ENCODE measurements around the gene MCRIP2.
"Not testable (repeated sequence)": the region's sequence is repeated elsewhere in the genome, so short reads cannot be mapped to it uniquely, and the experiment has no call there.

MCRIP2 gene

GRCh38 chr16:683396-684070, 41.9 kb downstream of the MCRIP2 start:
- no peak for DNase-seq

GRCh38 chr16:684071-684794, 42.6 kb downstream of the MCRIP2 start, which contains the start of gene JMJD8:
Gene JMJD8 (minus strand): TSS chr16:684334. CDS start chr16:684319, 15 bp downstream.
- DNase-seq = peak; percentile 64 to 65

GRCh38 chr16:684961-685696, 43.5 kb downstream of the MCRIP2 start:
- DNase-seq = no peak

GRCh38 chr16:685967-686366, 44.3 kb downstream of the MCRIP2 start:
- DNase-seq = no peak

GRCh38 chr16:686459-687260, 45.0 kb downstream of the MCRIP2 start:
- no peak for DNase-seq

- no peak for DNase-seq
These were observed 45.9 kb downstream of the MCRIP2 start for GRCh38 chr16:687499-687898.

GRCh38 chr16:689175-689897, 47.7 kb downstream of the MCRIP2 start:
- DNase-seq = no peak

GRCh38 chr16:691242-691641, 49.6 kb downstream of the MCRIP2 start:
- not testable (repeated sequence) for DNase-seq

GRCh38 chr16:692356-693108, 50.9 kb downstream of the MCRIP2 start:
- DNase-seq = no peak

GRCh38 chr16:693364-693763, 51.7 kb downstream of the MCRIP2 start:
- no peak for DNase-seq

- DNase-seq = no peak
These were observed 52.1 kb downstream of the MCRIP2 start for GRCh38 chr16:693766-694165.

- no peak for DNase-seq
These were observed 52.7 kb downstream of the MCRIP2 start for GRCh38 chr16:694187-694862.

- DNase-seq = no peak
These were observed 53.3 kb downstream of the MCRIP2 start for GRCh38 chr16:694863-695354.

- DNase-seq = no peak
These were observed 53.9 kb downstream of the MCRIP2 start for GRCh38 chr16:695355-696089.
